Endothelial cell (in vitro differentiated cells): Measurements from ENCODE around the gene NAP1L4. TPM values are rescaled to one million over a fixed set of nuclear protein-coding genes. Genes with fewer than 3 reads are reported as not detected.

ENCODE experiments used
- DNase-seq: peaks from one replicate; pipeline ENCODE4 v3.0.0; 2021; ENCODE audit warnings: low spot score
- H3K27ac Mint-ChIP-seq: one replicate; pipeline ENCODE4 v1.8.0; 2021; ENCODE audit warnings: mixed read lengths, inconsistent platforms; ENCODE audit not compliant: unreplicated experiment
- H3K27me3 Mint-ChIP-seq: one replicate; pipeline ENCODE4 v1.8.0; 2021; ENCODE audit warnings: mild to moderate bottlenecking, moderate library complexity, mixed read lengths, inconsistent platforms; ENCODE audit not compliant: unreplicated experiment
- H3K36me3 Mint-ChIP-seq: one replicate; pipeline ENCODE4 v1.8.0; 2021; ENCODE audit warnings: mild to moderate bottlenecking, low read depth, mixed read lengths, inconsistent platforms; ENCODE audit not compliant: unreplicated experiment
- H3K4me1 Mint-ChIP-seq: one replicate; pipeline ENCODE4 v1.8.0; 2021; ENCODE audit warnings: mild to moderate bottlenecking, mixed read lengths, inconsistent platforms; ENCODE audit not compliant: unreplicated experiment
- H3K4me3 Mint-ChIP-seq: one replicate; pipeline ENCODE4 v1.8.0; 2021; ENCODE audit warnings: mild to moderate bottlenecking, mixed read lengths, inconsistent platforms; ENCODE audit not compliant: unreplicated experiment
- H3K9me3 Mint-ChIP-seq: one replicate; pipeline ENCODE4 v1.8.0; 2021; ENCODE audit warnings: mixed read lengths, inconsistent platforms; ENCODE audit not compliant: unreplicated experiment
- total RNA-seq: library from RNA; stranded (reverse); fragmentation: NEBNext Ultra II Directional; extraction: Animal tissue kit (Norgen Biotek cat#: 25700); gene quantifications from one replicate; pipeline ENCODE4 v1.2.1, GENCODE V29; 2021; ENCODE audit not compliant: unreplicated experiment
- TF ChIP-seq, protein P1 (sequence below): fragments of 200-600 bp; sonication (generic); IDR thresholded peaks from one replicate; pipeline ENCODE4 v1.5.0; 2021; ENCODE audit warnings: antibody characterized with exemption; ENCODE audit not compliant: unreplicated experiment

NAP1L4 gene
- total RNA-seq, 1 donor from 2014 or later: 148 TPM

DNA sequence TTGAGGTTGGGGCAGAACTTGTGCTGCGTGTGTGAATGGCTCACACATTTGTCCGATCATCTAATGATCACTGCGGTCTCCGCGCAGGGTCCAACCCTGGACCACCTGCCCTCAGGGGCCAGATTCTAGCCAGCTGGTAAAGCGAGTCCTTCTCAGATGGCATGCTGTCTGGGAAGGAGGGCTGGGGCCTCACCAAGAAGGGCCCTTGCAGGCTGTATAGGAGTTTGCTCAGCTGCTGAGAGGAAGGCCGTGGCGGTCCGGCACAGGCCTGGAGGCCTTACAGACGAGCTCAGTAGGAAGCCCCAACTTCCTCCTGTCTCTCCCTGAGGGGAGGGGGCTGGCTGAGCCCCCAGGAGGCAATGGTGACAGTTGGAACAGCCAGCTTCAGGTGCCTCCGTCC, 76.7 kb downstream of the NAP1L4 start:
- H3K27ac Mint-ChIP-seq: no peak overlapping the region
- no peak overlapping the region for H3K4me3 Mint-ChIP-seq
- no peak for DNase-seq
- no peaks in the 10 kb centered on the region for H3K4me1 Mint-ChIP-seq
- no peaks in the 10 kb centered on the region for H3K36me3 Mint-ChIP-seq
- H3K9me3 Mint-ChIP-seq: no peaks in the 10 kb centered on the region
- peaks cover 4% of the 10 kb centered on the region for H3K27me3 Mint-ChIP-seq
- TF ChIP-seq, protein P1, sequence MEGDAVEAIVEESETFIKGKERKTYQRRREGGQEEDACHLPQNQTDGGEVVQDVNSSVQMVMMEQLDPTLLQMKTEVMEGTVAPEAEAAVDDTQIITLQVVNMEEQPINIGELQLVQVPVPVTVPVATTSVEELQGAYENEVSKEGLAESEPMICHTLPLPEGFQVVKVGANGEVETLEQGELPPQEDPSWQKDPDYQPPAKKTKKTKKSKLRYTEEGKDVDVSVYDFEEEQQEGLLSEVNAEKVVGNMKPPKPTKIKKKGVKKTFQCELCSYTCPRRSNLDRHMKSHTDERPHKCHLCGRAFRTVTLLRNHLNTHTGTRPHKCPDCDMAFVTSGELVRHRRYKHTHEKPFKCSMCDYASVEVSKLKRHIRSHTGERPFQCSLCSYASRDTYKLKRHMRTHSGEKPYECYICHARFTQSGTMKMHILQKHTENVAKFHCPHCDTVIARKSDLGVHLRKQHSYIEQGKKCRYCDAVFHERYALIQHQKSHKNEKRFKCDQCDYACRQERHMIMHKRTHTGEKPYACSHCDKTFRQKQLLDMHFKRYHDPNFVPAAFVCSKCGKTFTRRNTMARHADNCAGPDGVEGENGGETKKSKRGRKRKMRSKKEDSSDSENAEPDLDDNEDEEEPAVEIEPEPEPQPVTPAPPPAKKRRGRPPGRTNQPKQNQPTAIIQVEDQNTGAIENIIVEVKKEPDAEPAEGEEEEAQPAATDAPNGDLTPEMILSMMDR: no peak

DNA sequence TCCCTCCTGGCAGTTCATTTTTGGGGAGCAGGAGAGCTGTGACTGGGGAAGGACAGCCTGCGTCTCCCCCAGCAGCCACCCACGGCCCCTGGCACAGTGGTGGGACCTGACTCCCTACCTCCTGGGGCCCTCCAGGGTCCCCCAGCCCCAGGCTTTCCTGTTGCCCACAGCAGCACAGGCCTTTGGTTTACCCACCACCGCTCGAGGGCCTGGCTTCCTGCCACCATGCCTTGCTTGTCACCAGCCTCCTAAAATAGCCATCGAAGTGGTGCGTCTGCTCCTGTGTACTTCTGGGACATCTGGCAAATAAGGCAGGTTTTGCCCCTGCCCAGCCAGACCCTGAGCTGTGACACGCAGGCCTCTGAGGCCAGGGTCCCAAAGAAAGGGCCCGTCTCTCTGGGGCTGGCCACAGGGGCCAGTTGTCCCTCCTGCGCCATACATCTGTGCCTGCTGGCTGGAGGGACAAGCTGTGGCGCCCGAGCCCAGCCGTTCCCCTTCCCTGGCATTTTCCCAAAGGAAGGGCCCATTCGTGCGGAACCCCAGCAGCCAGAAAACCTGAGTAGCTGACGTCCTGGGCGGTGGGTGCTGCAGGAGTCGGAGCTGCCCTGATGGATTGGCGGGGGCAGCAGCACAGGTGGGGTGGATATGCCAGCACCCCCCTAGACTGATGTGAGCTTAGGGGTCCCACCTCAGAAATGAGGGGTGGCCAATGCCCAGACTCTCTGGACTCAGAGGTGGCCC, 77.5 kb downstream of the NAP1L4 start:
- H3K27ac Mint-ChIP-seq: no peak overlapping the region
- DNase-seq: no peak
- TF ChIP-seq, protein P1: no peak
- no peak overlapping the region for H3K4me3 Mint-ChIP-seq
- H3K27me3 Mint-ChIP-seq: peaks cover 7% of the 10 kb centered on the region
- H3K4me1 Mint-ChIP-seq: no peaks in the 10 kb centered on the region
- no peaks in the 10 kb centered on the region for H3K9me3 Mint-ChIP-seq
- H3K36me3 Mint-ChIP-seq: no peaks in the 10 kb centered on the region

DNA sequence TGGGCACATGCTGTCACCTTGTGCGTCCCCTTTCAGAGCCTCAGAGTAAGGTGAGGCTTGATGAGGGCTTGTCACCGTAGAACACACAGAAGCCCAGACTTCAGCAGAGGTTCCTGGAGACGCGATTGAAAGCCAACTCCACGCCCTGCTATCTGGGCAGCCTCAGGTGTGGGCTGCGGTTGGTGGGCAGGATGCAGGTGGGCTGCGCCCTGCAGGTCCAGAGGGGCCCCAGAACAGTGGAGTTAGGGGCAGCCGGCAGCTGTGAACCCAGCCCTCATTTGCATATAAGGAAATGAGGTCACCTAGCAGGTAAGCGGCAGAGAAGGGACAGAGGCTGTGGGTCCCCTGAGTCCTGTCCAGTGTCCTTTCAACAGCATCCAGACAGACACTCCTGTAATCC, 78.4 kb downstream of the NAP1L4 start:
- H3K4me3 Mint-ChIP-seq: no peak overlapping the region
- no peaks in the 10 kb centered on the region for H3K36me3 Mint-ChIP-seq
- H3K4me1 Mint-ChIP-seq: no peaks in the 10 kb centered on the region
- no peaks in the 10 kb centered on the region for H3K9me3 Mint-ChIP-seq
- TF ChIP-seq, protein P1: no peak
- DNase-seq: no peak
- H3K27ac Mint-ChIP-seq: no peak overlapping the region
- peaks cover 7% of the 10 kb centered on the region for H3K27me3 Mint-ChIP-seq

- no peak overlapping the region for H3K27ac Mint-ChIP-seq
- no peak overlapping the region for H3K4me3 Mint-ChIP-seq
- H3K9me3 Mint-ChIP-seq: no peaks in the 10 kb centered on the region
- H3K27me3 Mint-ChIP-seq: peaks cover 9% of the 10 kb centered on the region
- H3K36me3 Mint-ChIP-seq: no peaks in the 10 kb centered on the region
- DNase-seq: no peak
- TF ChIP-seq, protein P1: no peak
- H3K4me1 Mint-ChIP-seq: no peaks in the 10 kb centered on the region
Observed at GRCh38 chr11:2913019-2913431, 79.1 kb downstream of the NAP1L4 start.

- peaks cover 9% of the 10 kb centered on the region for H3K27me3 Mint-ChIP-seq
- TF ChIP-seq, protein P1: no peak
- H3K9me3 Mint-ChIP-seq: no peaks in the 10 kb centered on the region
- H3K36me3 Mint-ChIP-seq: no peaks in the 10 kb centered on the region
- H3K27ac Mint-ChIP-seq: no peak overlapping the region
- H3K4me1 Mint-ChIP-seq: no peaks in the 10 kb centered on the region
- no peak for DNase-seq
- no peak overlapping the region for H3K4me3 Mint-ChIP-seq
Observed at GRCh38 chr11:2912498-2912897, 79.6 kb downstream of the NAP1L4 start.
